ENCODE measurements around the gene DHRS11. TPM values are rescaled to one million over a fixed set of nuclear protein-coding genes. Genes with fewer than 3 reads are reported as not detected.

Gene DHRS11
- 6.1 and 7.6 TPM in 2 replicates for total RNA-seq

GRCh38 chr17:36591434-36592315 is at the start of gene DHRS11:
Gene DHRS11 (plus strand): TSS chr17:36591879. CDS start chr17:36592010, 131 bp downstream.

GRCh38 chr17:36544307-36545076 is 47.2 kb upstream of the DHRS11 start, which contains the start of gene GGNBP2:
Gene GGNBP2 (plus strand): TSS chr17:36544919. CDS start chr17:36545725, 806 bp downstream.

GRCh38 chr17:36601303-36602029 is 9.8 kb downstream of the DHRS11 start, which contains the start of gene MRM1:
Gene MRM1 (plus strand): TSS chr17:36601583. CDS start chr17:36601811, 228 bp downstream.

Other genes with a start within 250 kb of the DHRS11 start
- gene TBC1D3H, start 203.4 kb upstream of the DHRS11 start, total RNA-seq, result not detected in 2 replicates
- 19.7 and 20.4 TPM in 2 replicates for gene ZNHIT3, start 105.2 kb upstream of the DHRS11 start, total RNA-seq
- 33.1 and 49.9 TPM in 2 replicates for gene MYO19, start 57.0 kb upstream of the DHRS11 start, total RNA-seq
- gene PIGW, start 56.9 kb upstream of the DHRS11 start, total RNA-seq, result 3.0 and 5.8 TPM in 2 replicates
- 51.1 and 73.3 TPM in 2 replicates for gene GGNBP2, start 47.0 kb upstream of the DHRS11 start, total RNA-seq
- 4.4 and 9.4 TPM in 2 replicates for gene MRM1, start 9.7 kb downstream of the DHRS11 start, total RNA-seq

Measured in smooth muscle cell of trachea (primary cell).